H9 (cell line): ENCODE measurements around the gene RRP9. TPM values are rescaled to one million over a fixed set of nuclear protein-coding genes. Genes with fewer than 3 reads are reported as not detected.

Source experiments
- DNase-seq: peaks from one replicate; pipeline ENCODE4 v3.0.0-alpha.2; 2017
- H2AFZ ChIP-seq: one replicate; pipeline ENCODE4 v1.6.1; 2013; ENCODE audit warnings: mild to moderate bottlenecking, low read length, control low read depth, moderate library complexity
- H2AK5ac ChIP-seq: 2 replicates; pipeline ENCODE4 v1.6.1; 2013; ENCODE audit warnings: low read length, control low read depth, mixed read lengths; ENCODE audit not compliant: insufficient read length
- H2BK120ac ChIP-seq: one replicate; pipeline ENCODE4 v1.6.1; 2013; ENCODE audit warnings: low read depth, mild to moderate bottlenecking, low read length, control low read depth, inconsistent platforms; ENCODE audit not compliant: poor library complexity, severe bottlenecking
- H2BK12ac ChIP-seq: 2 replicates; pipeline ENCODE4 v1.6.1; 2013; ENCODE audit warnings: low read length, control low read depth, mixed read lengths, low read depth; ENCODE audit not compliant: insufficient read length
- H2BK15ac ChIP-seq: 2 replicates; pipeline ENCODE4 v1.6.1; 2013; ENCODE audit warnings: low read depth, low read length, control low read depth
- H2BK20ac ChIP-seq: one replicate; pipeline ENCODE4 v1.6.1; 2013; ENCODE audit warnings: low read depth, mild to moderate bottlenecking, low read length, control low read depth, inconsistent platforms; ENCODE audit not compliant: poor library complexity, severe bottlenecking
- H2BK5ac ChIP-seq: 2 replicates; pipeline ENCODE4 v1.6.1; 2013; ENCODE audit warnings: low read length, control low read depth, mixed read lengths; ENCODE audit not compliant: insufficient read length
- H3K14ac ChIP-seq: 2 replicates; pipeline ENCODE4 v1.6.1; 2013; ENCODE audit warnings: low read length, control low read depth; ENCODE audit not compliant: insufficient read depth
- H3K18ac ChIP-seq: 2 replicates; pipeline ENCODE4 v1.6.1; 2013; ENCODE audit warnings: low read depth, mild to moderate bottlenecking, mixed read lengths, low read length, control low read depth; ENCODE audit not compliant: insufficient read length
- H3K23ac ChIP-seq: 2 replicates; pipeline ENCODE4 v1.6.1; 2013; ENCODE audit warnings: low read length, control low read depth, mixed read lengths, low read depth; ENCODE audit not compliant: insufficient read length
- H3K23me2 ChIP-seq: 2 replicates; pipeline ENCODE4 v1.6.1; 2013; ENCODE audit warnings: low read depth, mild to moderate bottlenecking, mixed read lengths, low read length, control low read depth; ENCODE audit not compliant: insufficient read length, poor library complexity, severe bottlenecking
- H3K27ac ChIP-seq: 2 replicates; pipeline ENCODE4 v1.5.1; 2013; ENCODE audit warnings: low read length, control low read depth, mixed read lengths, low read depth; ENCODE audit not compliant: insufficient read length
- H3K27me3 ChIP-seq: 2 replicates; pipeline ENCODE4 v1.6.1; 2013; ENCODE audit warnings: low read length, control low read depth, inconsistent platforms; ENCODE audit not compliant: insufficient read depth
- H3K4ac ChIP-seq: 2 replicates; pipeline ENCODE4 v1.6.1; 2013; ENCODE audit warnings: low read depth, mild to moderate bottlenecking, control low read depth, inconsistent platforms, low read length, moderate library complexity
- H3K4me1 ChIP-seq: 2 replicates; pipeline ENCODE4 v1.6.1; 2013; ENCODE audit warnings: low read length, control low read depth, inconsistent platforms; ENCODE audit not compliant: insufficient read depth
- H3K4me2 ChIP-seq: 2 replicates; pipeline ENCODE4 v1.6.1; 2013; ENCODE audit warnings: low read length, control low read depth, mixed read lengths; ENCODE audit not compliant: insufficient read length, insufficient read depth
- H3K56ac ChIP-seq: 2 replicates; pipeline ENCODE4 v1.6.1; 2013; ENCODE audit warnings: low read depth, mild to moderate bottlenecking, mixed read lengths, low read length, control low read depth; ENCODE audit not compliant: insufficient read length
- H3K79me1 ChIP-seq: 2 replicates; pipeline ENCODE4 v1.6.1; 2013; ENCODE audit warnings: low read depth, mild to moderate bottlenecking, moderate library complexity, low read length, control low read depth, inconsistent platforms; ENCODE audit not compliant: insufficient read depth, poor library complexity, severe bottlenecking
- H3K79me2 ChIP-seq: 2 replicates; pipeline ENCODE4 v1.6.1; 2013; ENCODE audit warnings: low read length, control low read depth, inconsistent platforms; ENCODE audit not compliant: insufficient read depth
- H3K9ac ChIP-seq: 2 replicates; pipeline ENCODE4 v1.6.1; 2013; ENCODE audit warnings: low read length, control low read depth, mixed read lengths; ENCODE audit not compliant: insufficient read length; ENCODE audit errors: extremely low read depth
- H3K9me3 ChIP-seq: one replicate; pipeline ENCODE4 v1.6.1; 2013; ENCODE audit warnings: low read depth, low read length, inconsistent platforms; ENCODE audit not compliant: control insufficient read depth
- H3T11ph ChIP-seq: one replicate; pipeline ENCODE4 v1.6.1; 2013; ENCODE audit warnings: mild to moderate bottlenecking, low read length, control low read depth, inconsistent platforms
- H4K20me1 ChIP-seq: one replicate; pipeline ENCODE4 v1.6.1; 2013; ENCODE audit not compliant: control insufficient read depth, insufficient read length, insufficient read depth
- H4K5ac ChIP-seq: 2 replicates; pipeline ENCODE4 v1.6.1; 2013; ENCODE audit warnings: low read depth, mild to moderate bottlenecking, mixed read lengths, low read length, control low read depth; ENCODE audit not compliant: insufficient read length
- H4K8ac ChIP-seq: replicated peaks from 2 replicates; pipeline ENCODE4 v1.6.1; 2013; ENCODE audit warnings: low read length, control low read depth, mixed read lengths, low read depth; ENCODE audit not compliant: insufficient read length
- H4K91ac ChIP-seq: 2 replicates; pipeline ENCODE4 v1.6.1; 2013; ENCODE audit warnings: low read depth, mild to moderate bottlenecking, moderate library complexity, mixed read lengths, low read length, control low read depth; ENCODE audit not compliant: insufficient read length
- H3K27ac Mint-ChIP-seq, 3 experiments: 2 replicates in 2 of 3; 3 replicates in 1 of 3; pipeline ENCODE4 v1.8.0; 2020 to 2021; ENCODE audit warnings: mixed read lengths in 3 of 3, mild to moderate bottlenecking in 1 of 3, moderate library complexity in 1 of 3
- H3K27me3 Mint-ChIP-seq: 2 replicates; pipeline ENCODE4 v1.8.0; 2021; ENCODE audit warnings: low read depth, mild to moderate bottlenecking, moderate library complexity, mixed read lengths
- H3K36me3 Mint-ChIP-seq, 3 experiments: 2 replicates in 2 of 3; 3 replicates in 1 of 3; pipeline ENCODE4 v1.8.0; 2020 to 2021; ENCODE audit warnings: low read depth in 3 of 3, mixed read lengths in 3 of 3; ENCODE audit not compliant: insufficient read depth in 1 of 3
- H3K4me1 Mint-ChIP-seq, 2 experiments: 2 replicates each; pipeline ENCODE4 v1.8.0; 2020; ENCODE audit warnings: mixed read lengths in 2 of 2
- H3K4me3 Mint-ChIP-seq, 2 experiments: 2 replicates in 1 of 2; 3 replicates in 1 of 2; pipeline ENCODE4 v1.8.0; 2020 to 2021; ENCODE audit warnings: mild to moderate bottlenecking in 2 of 2, mixed read lengths in 2 of 2, moderate library complexity in 1 of 2
- H3K9me3 Mint-ChIP-seq, 2 experiments: 2 replicates in 1 of 2; 3 replicates in 1 of 2; pipeline ENCODE4 v1.8.0; 2020; ENCODE audit warnings: mild to moderate bottlenecking in 2 of 2, mixed read lengths in 2 of 2, moderate library complexity in 1 of 2
- WGBS: extraction: QIAGEN DNeasy Blood & Tissue Kit; methylation state at CpG from one replicate; pipeline ENCODE4 v1.1.7; 2013; ENCODE audit warnings: missing lambda C conversion rate, low lambda C conversion rate, mixed read lengths; ENCODE audit not compliant: insufficient read length; ENCODE audit errors: extremely low coverage; 5-methylcytosine and 5-hydroxymethylcytosine counted together
- total RNA-seq: library from RNA; stranded (reverse); gene quantifications from 2 replicates; pipeline ENCODE4 v1.2.1, GENCODE V29; 2021
- TF ChIP-seq, protein P1 (sequence below): fragments of 200-600 bp; sonication (generic); conservative IDR thresholded peaks from 3 replicates; pipeline ENCODE4 v1.8.0; 2021; ENCODE audit warnings: antibody characterized with exemption, mild to moderate bottlenecking

RRP9 gene
- total RNA-seq, 1 experiment from 2014 or later, result 64.0 TPM

DNA sequence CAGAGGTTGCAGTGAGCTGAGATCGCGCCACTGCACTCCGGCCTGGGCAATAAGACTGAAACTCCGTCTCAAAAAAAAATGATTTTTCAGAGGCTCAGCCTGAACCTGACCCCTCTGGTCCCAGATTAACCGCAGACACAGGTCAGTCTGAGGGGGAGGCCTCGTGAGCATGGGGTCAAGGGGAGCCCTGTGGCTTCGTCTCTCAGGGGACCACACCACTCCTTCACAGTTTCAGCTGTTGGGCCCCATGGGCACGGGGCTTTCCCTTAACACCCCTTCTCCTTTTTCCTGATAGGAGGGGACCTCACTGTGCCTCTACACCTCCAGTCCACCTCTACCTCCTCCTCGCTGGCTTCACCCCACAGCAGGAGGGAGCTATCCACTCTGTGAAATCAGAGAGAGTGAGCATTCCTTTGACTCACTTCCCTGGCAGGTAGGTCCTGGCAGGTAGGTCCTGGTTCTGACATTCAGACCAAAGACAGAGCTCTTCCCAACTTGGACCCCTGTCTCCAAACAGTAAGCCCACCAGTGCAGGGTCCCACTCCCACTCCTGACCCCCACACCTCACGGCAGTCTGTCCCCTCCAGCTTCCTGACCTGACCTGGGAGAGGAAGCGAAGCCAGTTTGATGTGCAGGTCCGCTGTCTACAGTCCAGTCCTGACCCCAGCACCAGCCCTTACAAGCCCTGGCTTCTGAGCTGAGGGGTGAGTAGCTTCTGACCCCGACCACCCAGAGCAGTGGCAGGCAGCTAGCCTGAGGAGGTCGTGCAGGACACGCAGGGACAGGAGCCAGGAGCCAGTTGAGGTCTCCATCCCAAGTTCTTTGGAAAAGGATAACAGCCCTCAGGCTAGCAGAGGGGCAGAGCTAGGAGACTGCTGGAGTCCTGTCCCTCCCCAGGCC, 9.0 kb downstream of the RRP9 start:
- Mint-ChIP-seq H3K4me1 (no peaks in the 10 kb centered on the region), H3K27me3 (no peaks in the 10 kb centered on the region; the same call in 1 of the 2 replicates), H3K27ac (no peak overlapping the region), H3K9me3 (no peaks in the 10 kb centered on the region), H3K4me3 (no peak overlapping the region), H3K36me3 (peaks cover 43 to 66% (median 52%) of the 10 kb centered on the region in 3 experiments; a peak in 6 of 7 replicates)
- H3K27ac ChIP-seq, result no peak overlapping the region
- no peak overlapping the region for H2AFZ ChIP-seq
- no peak overlapping the region for H3K14ac ChIP-seq
- no peak overlapping the region for H3K9ac ChIP-seq
- H4K20me1 ChIP-seq, result no peaks in the 10 kb centered on the region
- no peak overlapping the region for H3K4me2 ChIP-seq
- no peaks in the 10 kb centered on the region for H3K23me2 ChIP-seq
- H2BK120ac ChIP-seq, result no peak overlapping the region
- no peak overlapping the region for H3K18ac ChIP-seq
- WGBS, result no CpG with 5 or more reads among the region's 15 CpGs
- H3K56ac ChIP-seq, result no peak overlapping the region
- no peak overlapping the region for H3T11ph ChIP-seq
- no peak overlapping the region for H4K91ac ChIP-seq
- no peaks in the 10 kb centered on the region for H3K79me1 ChIP-seq
- H4K8ac ChIP-seq, result no peak overlapping the region
- H2BK12ac ChIP-seq, result no peak overlapping the region
- H3K9me3 ChIP-seq, result no peaks in the 10 kb centered on the region
- no peak overlapping the region for H4K5ac ChIP-seq
- no peaks in the 10 kb centered on the region for H3K79me2 ChIP-seq
- no peak overlapping the region for H2AK5ac ChIP-seq
- no peak overlapping the region for H2BK15ac ChIP-seq
- TF ChIP-seq, protein P1, sequence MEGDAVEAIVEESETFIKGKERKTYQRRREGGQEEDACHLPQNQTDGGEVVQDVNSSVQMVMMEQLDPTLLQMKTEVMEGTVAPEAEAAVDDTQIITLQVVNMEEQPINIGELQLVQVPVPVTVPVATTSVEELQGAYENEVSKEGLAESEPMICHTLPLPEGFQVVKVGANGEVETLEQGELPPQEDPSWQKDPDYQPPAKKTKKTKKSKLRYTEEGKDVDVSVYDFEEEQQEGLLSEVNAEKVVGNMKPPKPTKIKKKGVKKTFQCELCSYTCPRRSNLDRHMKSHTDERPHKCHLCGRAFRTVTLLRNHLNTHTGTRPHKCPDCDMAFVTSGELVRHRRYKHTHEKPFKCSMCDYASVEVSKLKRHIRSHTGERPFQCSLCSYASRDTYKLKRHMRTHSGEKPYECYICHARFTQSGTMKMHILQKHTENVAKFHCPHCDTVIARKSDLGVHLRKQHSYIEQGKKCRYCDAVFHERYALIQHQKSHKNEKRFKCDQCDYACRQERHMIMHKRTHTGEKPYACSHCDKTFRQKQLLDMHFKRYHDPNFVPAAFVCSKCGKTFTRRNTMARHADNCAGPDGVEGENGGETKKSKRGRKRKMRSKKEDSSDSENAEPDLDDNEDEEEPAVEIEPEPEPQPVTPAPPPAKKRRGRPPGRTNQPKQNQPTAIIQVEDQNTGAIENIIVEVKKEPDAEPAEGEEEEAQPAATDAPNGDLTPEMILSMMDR, result no peak
- no peak overlapping the region for H3K4ac ChIP-seq
- H3K4me1 ChIP-seq, result no peaks in the 10 kb centered on the region
- no peak overlapping the region for H2BK5ac ChIP-seq
- no peak overlapping the region for H2BK20ac ChIP-seq
- H3K23ac ChIP-seq, result no peak overlapping the region
- no peak for DNase-seq
- no peaks in the 10 kb centered on the region for H3K27me3 ChIP-seq
